SK-N-SH (cell line): ENCODE data around the gene STON1. TPM values are rescaled to one million over a fixed set of nuclear protein-coding genes. Genes with fewer than 3 reads are reported as not detected.

Source experiments
- CTCF ChIA-PET: fragments of 300-600, 350-600 bp; formaldehyde crosslinking; extraction: SDS; loops from one replicate; lab custom pipeline; 2021; lab: Yijun Ruan, JAX
- POLR2A ChIA-PET: fragments of 350-600 bp; sonication (Branson Sonifier 250); formaldehyde crosslinking; extraction: SDS; loops from one replicate; lab custom pipeline; 2020; ENCODE audit warnings: antibody characterized with exemption, inconsistent platforms; lab: Yijun Ruan, JAX
- DNase-seq: peaks from one replicate; pipeline ENCODE4 v3.0.0; 2012
- H2AFZ ChIP-seq: fragments of 200-600 bp; sonication (generic); 2 replicates; pipeline ENCODE4 v1.8.1; 2016; ENCODE audit warnings: antibody characterized with exemption, mild to moderate bottlenecking, low read depth
- H3F3A ChIP-seq: fragments of 200-600 bp; sonication (generic); replicated peaks from 2 replicates; pipeline ENCODE3; 2016; ENCODE audit warnings: antibody characterized with exemption, mild to moderate bottlenecking; ENCODE audit not compliant: insufficient read depth
- H3K27ac ChIP-seq, 2 experiments: fragments of 200-500 bp in 1 of 2; fragments of 200-600 bp in 1 of 2; sonication (Bioruptor generic) in 1 of 2; sonication (generic), shearing (Covaris generic) in 1 of 2; 2 replicates each; pipeline versions ENCODE4 v1.5.1 to v1.6.1; 2014 to 2016; ENCODE audit warnings: low read depth in 2 of 2, inconsistent platforms in 1 of 2, low read length in 1 of 2, mild to moderate bottlenecking in 1 of 2, mixed read lengths in 1 of 2
- H3K27me3 ChIP-seq: fragments of 200-600 bp; sonication (generic), shearing (Covaris generic); 2 replicates; pipeline ENCODE4 v1.6.1; 2016; ENCODE audit warnings: mixed run types; ENCODE audit not compliant: insufficient read depth
- H3K36me3 ChIP-seq, 2 experiments: fragments of 200-500 bp in 1 of 2; fragments of 200-600 bp in 1 of 2; sonication (Bioruptor generic) in 1 of 2; sonication (generic) in 1 of 2; replicated peaks in 1 of 2; 2 replicates each; pipeline versions ENCODE3 to v1.5.1; 2014 to 2016; ENCODE audit warnings: low read length in 1 of 2, mild to moderate bottlenecking in 1 of 2; ENCODE audit not compliant: insufficient read depth in 2 of 2, control insufficient read depth in 1 of 2
- H3K4me1 ChIP-seq, 2 experiments: fragments of 200-500 bp in 1 of 2; fragments of 200-600 bp in 1 of 2; sonication (Bioruptor generic) in 1 of 2; sonication (generic), shearing (Covaris generic) in 1 of 2; 2 replicates each; pipeline versions ENCODE4 v1.5.1 to v1.6.1; 2014 to 2016; ENCODE audit warnings: low read depth in 1 of 2, low read length in 1 of 2, mixed run types in 1 of 2; ENCODE audit not compliant: insufficient read depth in 2 of 2, control insufficient read depth in 1 of 2
- H3K4me2 ChIP-seq: fragments of 200-600 bp; sonication (generic), shearing (Covaris generic); 2 replicates; pipeline ENCODE4 v1.6.1; 2017; ENCODE audit warnings: mixed run types
- H3K4me3 ChIP-seq, 2 experiments: fragments of 200-500 bp in 1 of 2; fragments of 200-600 bp in 1 of 2; sonication (Bioruptor generic) in 1 of 2; sonication (generic), shearing (Covaris generic) in 1 of 2; 2 replicates each; pipeline versions ENCODE4 v1.5.1 to v1.8.1; 2014 to 2016; ENCODE audit warnings: low read depth in 2 of 2, inconsistent platforms in 1 of 2, low read length in 1 of 2, mild to moderate bottlenecking in 1 of 2, mixed read lengths in 1 of 2, moderate library complexity in 1 of 2
- H3K79me2 ChIP-seq: fragments of 200-600 bp; sonication (generic); 2 replicates; pipeline ENCODE4 v1.8.1; 2017; ENCODE audit warnings: mild to moderate bottlenecking; ENCODE audit not compliant: insufficient read depth
- H3K9ac ChIP-seq: fragments of 200-600 bp; sonication (generic); 2 replicates; pipeline ENCODE4 v1.6.1; 2017; ENCODE audit warnings: mixed run types
- H3K9me2 ChIP-seq: fragments of 200-600 bp; sonication (generic); 2 replicates; pipeline ENCODE4 v1.6.1; 2017; ENCODE audit warnings: mixed run types
- H3K9me3 ChIP-seq: fragments of 200-600 bp; sonication (generic); 2 replicates; pipeline ENCODE4 v1.6.1; 2017; ENCODE audit warnings: mixed run types, mild to moderate bottlenecking, moderate library complexity
- H4K20me1 ChIP-seq: fragments of 200-600 bp; sonication (generic); 2 replicates; pipeline ENCODE4 v1.6.1; 2017; ENCODE audit warnings: mild to moderate bottlenecking, mixed run types; ENCODE audit not compliant: insufficient read depth
- CHD2 ChIP-seq: fragments of 150-350 bp; IDR thresholded peaks from 2 replicates; pipeline ENCODE4 v1.6.1; 2018; ENCODE audit warnings: low read length; ENCODE audit not compliant: partially characterized antibody
- CTCF ChIP-seq: fragments of 200-600 bp; sonication (generic); IDR thresholded peaks from 2 replicates; pipeline ENCODE4 v1.6.1; 2017; ENCODE audit warnings: antibody characterized with exemption, mild to moderate bottlenecking, moderate library complexity
- ELF1 ChIP-seq: IDR thresholded peaks from 2 replicates; pipeline ENCODE4 v1.4.0; 2012
- FOXM1 ChIP-seq: IDR thresholded peaks from 2 replicates; pipeline ENCODE4 v1.4.0; 2012; ENCODE audit warnings: low read depth, mild to moderate bottlenecking
- JUND ChIP-seq: IDR thresholded peaks from 2 replicates; pipeline ENCODE4 v1.4.0; 2012
- NFIC ChIP-seq: IDR thresholded peaks from 2 replicates; pipeline ENCODE4 v1.4.0; 2012; ENCODE audit warnings: borderline replicate concordance
- RAD21 ChIP-seq: IDR thresholded peaks from 2 replicates; pipeline ENCODE4 v1.6.1; 2012; ENCODE audit warnings: mild to moderate bottlenecking, low read length
- RXRA ChIP-seq: IDR thresholded peaks from 2 replicates; pipeline ENCODE4 v1.4.0; 2012; ENCODE audit warnings: low read depth, mild to moderate bottlenecking, borderline replicate concordance
- SMC3 ChIP-seq: IDR thresholded peaks from 2 replicates; pipeline ENCODE4 v1.6.1; 2012; ENCODE audit warnings: low read depth, low read length, improper control_type of control experiment
- TAF1 ChIP-seq: IDR thresholded peaks from 2 replicates; pipeline ENCODE4 v1.6.1; 2012; ENCODE audit warnings: low read depth, mild to moderate bottlenecking, low read length, moderate library complexity, borderline replicate concordance
- WGBS: methylation state at CpG from one replicate; pipeline ENCODE4 v1.1.6; 2017; ENCODE audit warnings: low lambda C conversion rate; 5-methylcytosine and 5-hydroxymethylcytosine counted together
- polyA plus RNA-seq, 3 experiments: library from polyadenylated mRNA; depleted of rRNA; stranded (reverse); fragments of >200 nt; gene quantifications; 2 replicates each; pipeline ENCODE4 v1.2.3, GENCODE V29; 2012
- TF ChIP-seq, protein P1 (sequence below): IDR thresholded peaks from 2 replicates; pipeline ENCODE4 v1.6.1; 2012; ENCODE audit warnings: mild to moderate bottlenecking, low read depth, low read length, moderate library complexity
- TF ChIP-seq, protein P2 (sequence below): fragments of 150-350 bp; IDR thresholded peaks from 2 replicates; pipeline ENCODE4 v1.6.1; 2017; ENCODE audit warnings: antibody characterized with exemption, low read length, low read depth, borderline replicate concordance

Gene STON1
- polyA plus RNA-seq, 1 of the 3 experiments (the other 2 are of a cell fraction) = 4.2 TPM

DNA sequence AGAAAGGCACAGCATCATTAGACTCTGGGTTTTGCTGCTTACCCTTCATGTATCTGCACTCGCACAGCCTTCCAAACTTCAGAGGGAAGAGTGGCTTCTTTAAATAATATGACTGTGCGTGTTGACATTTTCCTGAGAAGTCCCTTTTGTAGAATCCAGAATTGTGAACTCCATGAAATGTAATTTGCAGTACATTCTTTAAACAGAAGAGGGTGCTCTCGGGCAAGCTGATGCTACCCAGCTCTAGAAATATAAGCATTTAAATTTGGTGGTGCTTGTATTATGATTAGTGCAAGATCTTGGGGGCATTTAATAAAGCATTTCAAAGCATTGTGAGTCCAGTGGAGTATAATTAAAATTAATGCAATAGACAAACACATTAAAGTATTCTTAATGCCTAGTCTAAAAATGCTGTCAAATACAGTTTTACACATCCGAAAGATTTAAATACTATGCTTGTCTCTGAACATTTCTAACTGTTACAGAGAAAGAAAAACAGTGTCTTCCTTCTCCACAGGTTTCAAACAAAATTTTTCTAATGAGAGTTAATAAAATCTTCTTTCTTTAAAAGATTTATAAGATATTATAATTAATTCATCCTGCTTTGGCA is 70.4 kb downstream of the STON1 start:
- WGBS = 34% methylated on average over 4 of the region's 4 CpGs
- peaks cover 0 to 3% of the 10 kb centered on the region in 2 experiments for H3K36me3 ChIP-seq
- no peak for TF ChIP-seq JUND
- peak; percentile 89 for TF ChIP-seq RAD21
- TF ChIP-seq, protein P1, sequence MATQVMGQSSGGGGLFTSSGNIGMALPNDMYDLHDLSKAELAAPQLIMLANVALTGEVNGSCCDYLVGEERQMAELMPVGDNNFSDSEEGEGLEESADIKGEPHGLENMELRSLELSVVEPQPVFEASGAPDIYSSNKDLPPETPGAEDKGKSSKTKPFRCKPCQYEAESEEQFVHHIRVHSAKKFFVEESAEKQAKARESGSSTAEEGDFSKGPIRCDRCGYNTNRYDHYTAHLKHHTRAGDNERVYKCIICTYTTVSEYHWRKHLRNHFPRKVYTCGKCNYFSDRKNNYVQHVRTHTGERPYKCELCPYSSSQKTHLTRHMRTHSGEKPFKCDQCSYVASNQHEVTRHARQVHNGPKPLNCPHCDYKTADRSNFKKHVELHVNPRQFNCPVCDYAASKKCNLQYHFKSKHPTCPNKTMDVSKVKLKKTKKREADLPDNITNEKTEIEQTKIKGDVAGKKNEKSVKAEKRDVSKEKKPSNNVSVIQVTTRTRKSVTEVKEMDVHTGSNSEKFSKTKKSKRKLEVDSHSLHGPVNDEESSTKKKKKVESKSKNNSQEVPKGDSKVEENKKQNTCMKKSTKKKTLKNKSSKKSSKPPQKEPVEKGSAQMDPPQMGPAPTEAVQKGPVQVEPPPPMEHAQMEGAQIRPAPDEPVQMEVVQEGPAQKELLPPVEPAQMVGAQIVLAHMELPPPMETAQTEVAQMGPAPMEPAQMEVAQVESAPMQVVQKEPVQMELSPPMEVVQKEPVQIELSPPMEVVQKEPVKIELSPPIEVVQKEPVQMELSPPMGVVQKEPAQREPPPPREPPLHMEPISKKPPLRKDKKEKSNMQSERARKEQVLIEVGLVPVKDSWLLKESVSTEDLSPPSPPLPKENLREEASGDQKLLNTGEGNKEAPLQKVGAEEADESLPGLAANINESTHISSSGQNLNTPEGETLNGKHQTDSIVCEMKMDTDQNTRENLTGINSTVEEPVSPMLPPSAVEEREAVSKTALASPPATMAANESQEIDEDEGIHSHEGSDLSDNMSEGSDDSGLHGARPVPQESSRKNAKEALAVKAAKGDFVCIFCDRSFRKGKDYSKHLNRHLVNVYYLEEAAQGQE = no peak
- TF ChIP-seq CTCF = peak; percentile 82
- peak; percentile 68 for TF ChIP-seq SMC3
- TF ChIP-seq, protein P2, sequence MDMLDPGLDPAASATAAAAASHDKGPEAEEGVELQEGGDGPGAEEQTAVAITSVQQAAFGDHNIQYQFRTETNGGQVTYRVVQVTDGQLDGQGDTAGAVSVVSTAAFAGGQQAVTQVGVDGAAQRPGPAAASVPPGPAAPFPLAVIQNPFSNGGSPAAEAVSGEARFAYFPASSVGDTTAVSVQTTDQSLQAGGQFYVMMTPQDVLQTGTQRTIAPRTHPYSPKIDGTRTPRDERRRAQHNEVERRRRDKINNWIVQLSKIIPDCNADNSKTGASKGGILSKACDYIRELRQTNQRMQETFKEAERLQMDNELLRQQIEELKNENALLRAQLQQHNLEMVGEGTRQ = no peak
- no peak for TF ChIP-seq ELF1
- TF ChIP-seq FOXM1 = no peak
- no peak for TF ChIP-seq RXRA
- TF ChIP-seq NFIC = no peak
- H3K4me3 ChIP-seq = no peak overlapping the region
- H3K4me1 ChIP-seq = no peaks in the 10 kb centered on the region
- H2AFZ ChIP-seq = no peak overlapping the region; the same call in 1 of the 2 replicates
- no peak overlapping the region for H3K9ac ChIP-seq
- DNase-seq = peak; percentile 32
- no peaks in the 10 kb centered on the region for H3K79me2 ChIP-seq
- CTCF ChIA-PET = interaction anchor here (0.5 to 2.4 kb wide), 19 partner anchors 10 to 1802 kb away, joined by 3 to 18 read pairs (median 3); no protein-coding TSS in a partner anchor
- H3K27me3 ChIP-seq = no peaks in the 10 kb centered on the region
- no peak overlapping the region for H3K4me2 ChIP-seq
- H4K20me1 ChIP-seq = no peaks in the 10 kb centered on the region
- H3F3A ChIP-seq = no peaks in the 10 kb centered on the region
- POLR2A ChIA-PET = no interaction called here
- H3K9me3 ChIP-seq = no peaks in the 10 kb centered on the region
- H3K27ac ChIP-seq = no peak overlapping the region
- no peaks in the 10 kb centered on the region for H3K9me2 ChIP-seq

GRCh38 chr2:48600917-48601316 is 71.0 kb downstream of the STON1 start:
- H3K79me2 ChIP-seq = no peaks in the 10 kb centered on the region
- TF ChIP-seq TAF1 (no peak), CTCF (no peak), SMC3 (no peak), NFIC (no peak), CHD2 (no peak)
- TF ChIP-seq, protein P2 = no peak
- no peak overlapping the region for H2AFZ ChIP-seq
- no peaks in the 10 kb centered on the region for H3K27me3 ChIP-seq
- no peak overlapping the region for H3K27ac ChIP-seq
- no peak overlapping the region for H3K4me3 ChIP-seq
- POLR2A ChIA-PET = no interaction called here
- peaks cover 0 to 3% of the 10 kb centered on the region in 2 experiments for H3K36me3 ChIP-seq
- CTCF ChIA-PET = interaction anchor here (0.6 to 2.4 kb wide), 11 partner anchors 9 to 1802 kb away, joined by 3 to 18 read pairs (median 4); no protein-coding TSS in a partner anchor
- H3K9ac ChIP-seq = no peak overlapping the region
- no peaks in the 10 kb centered on the region for H3K9me3 ChIP-seq
- H4K20me1 ChIP-seq = no peaks in the 10 kb centered on the region
- H3K4me2 ChIP-seq = no peak overlapping the region
- no peaks in the 10 kb centered on the region for H3K9me2 ChIP-seq
- H3F3A ChIP-seq = no peaks in the 10 kb centered on the region
- 69% methylated on average over 3 of the region's 3 CpGs for WGBS
- no peak for DNase-seq
- no peaks in the 10 kb centered on the region for H3K4me1 ChIP-seq
